ENCODE measurements around the gene ZNF629.

GRCh38 chr16:30782486-30783279 is 4.3 kb downstream of the ZNF629 start:
- TF ChIP-seq CTCF (IDR thresholded peaks at IDR 0.05 in 4 of 5, conservative IDR thresholded peaks at IDR 0.05 in 1 of 5) (no peak), POLR2A (IDR thresholded peaks at IDR 0.05) (no peak)

Measured in gastrocnemius medialis (tissue), 4 donors.